GM18861 (cell line): ENCODE data around the gene PEX7.
"Not testable (repeated sequence)": the region's sequence is repeated elsewhere in the genome, so short reads cannot be mapped to it uniquely, and the experiment has no call there.

ENCODE experiments used
- ATAC-seq: cut with Tn5 transposase; IDR thresholded peaks from one replicate; pipeline ENCODE4 v1.9.1; 2021; ENCODE audit not compliant: unreplicated experiment

Gene PEX7

GRCh38 chr6:136947037-136947436 lies 124.6 kb downstream of the PEX7 start:
- no peak for ATAC-seq

GRCh38 chr6:136949957-136950356 lies 127.6 kb downstream of the PEX7 start:
- ATAC-seq, result not testable (repeated sequence)

- ATAC-seq, result no peak
Measured at GRCh38 chr6:136950436-136951126, 128.2 kb downstream of the PEX7 start.

GRCh38 chr6:136952714-136953260 lies 130.4 kb downstream of the PEX7 start:
- no peak for ATAC-seq

GRCh38 chr6:136955123-136955522 lies 132.7 kb downstream of the PEX7 start:
- no peak for ATAC-seq

GRCh38 chr6:136956590-136957544 lies 134.5 kb downstream of the PEX7 start:
- ATAC-seq, result no peak

GRCh38 chr6:136958168-136958567 lies 135.8 kb downstream of the PEX7 start:
- no peak for ATAC-seq

GRCh38 chr6:136959471-136959891 lies 137.1 kb downstream of the PEX7 start:
- no peak for ATAC-seq

GRCh38 chr6:136959935-136960334 lies 137.5 kb downstream of the PEX7 start:
- not testable (repeated sequence) for ATAC-seq

GRCh38 chr6:136960781-136961180 lies 138.4 kb downstream of the PEX7 start:
- ATAC-seq, result no peak

GRCh38 chr6:136961848-136962247 lies 139.5 kb downstream of the PEX7 start:
- ATAC-seq, result no peak

- ATAC-seq, result no peak
Measured at GRCh38 chr6:136962661-136963060, 140.3 kb downstream of the PEX7 start.

- ATAC-seq, result no peak
Measured at GRCh38 chr6:136963259-136963658, 140.9 kb downstream of the PEX7 start.
